UCSD-AML1 (cell line): ENCODE data around the gene MNDA.

Experiments
- DNase-seq: peaks from one replicate; lab custom pipeline; 2025; ENCODE audit not compliant: unreplicated experiment; lab: John Stamatoyannopoulos, UW

The MNDA gene

GRCh38 chr1:158830904-158831507, at the start of gene MNDA:
Gene MNDA, plus strand, starts transcription at chr1:158831351. Its CDS starts 10,803 bp downstream, at chr1:158842154.
- DNase-seq = no peak

- no peak for DNase-seq
Measured at GRCh38 chr1:158793604-158794003, 37.5 kb upstream of the MNDA start.

- DNase-seq = no peak
Measured at GRCh38 chr1:158794247-158794646, 36.9 kb upstream of the MNDA start.

- DNase-seq = no peak
Measured at GRCh38 chr1:158798531-158798930, 32.6 kb upstream of the MNDA start.

GRCh38 chr1:158799689-158800088, 31.5 kb upstream of the MNDA start:
- no peak for DNase-seq

- DNase-seq = no peak
Measured at GRCh38 chr1:158800526-158800925, 30.6 kb upstream of the MNDA start.

GRCh38 chr1:158801396-158801795, 29.8 kb upstream of the MNDA start:
- no peak for DNase-seq

GRCh38 chr1:158803678-158804077, 27.5 kb upstream of the MNDA start:
- no peak for DNase-seq

GRCh38 chr1:158806916-158807536, 24.1 kb upstream of the MNDA start:
- DNase-seq = no peak

- no peak for DNase-seq
Measured at GRCh38 chr1:158809256-158809655, 21.9 kb upstream of the MNDA start.

- DNase-seq = no peak
Measured at GRCh38 chr1:158809862-158810261, 21.3 kb upstream of the MNDA start.

- no peak for DNase-seq
Measured at GRCh38 chr1:158810311-158810710, 20.8 kb upstream of the MNDA start.

GRCh38 chr1:158812336-158812735, 18.8 kb upstream of the MNDA start:
- DNase-seq = no peak

GRCh38 chr1:158813164-158813563, 18.0 kb upstream of the MNDA start:
- DNase-seq = no peak

- DNase-seq = no peak
Measured at GRCh38 chr1:158814970-158815369, 16.2 kb upstream of the MNDA start.

GRCh38 chr1:158818560-158818959, 12.6 kb upstream of the MNDA start:
- DNase-seq = no peak

GRCh38 chr1:158818975-158819431, 12.1 kb upstream of the MNDA start:
- DNase-seq = no peak

GRCh38 chr1:158819461-158820443, 11.4 kb upstream of the MNDA start:
- DNase-seq = no peak

GRCh38 chr1:158821723-158822122, 9.4 kb upstream of the MNDA start:
- DNase-seq = no peak

- no peak for DNase-seq
Measured at GRCh38 chr1:158830074-158830677, 975 bp upstream of the MNDA start.

- DNase-seq = no peak
Measured at GRCh38 chr1:158833264-158833663, 2.1 kb downstream of the MNDA start.
